Stimulated activated CD4-positive, alpha-beta T cell treated with anti-CD3 and anti-CD28 coated beads, TNF-alpha, amount 100 ng/mL, for 1 hour (primary cell): ENCODE data around the gene RNF157.

ENCODE experiments used
- DNase-seq, 3 donors: peaks; one replicate each; pipeline ENCODE4 v3.0.0-alpha.2; 2020; ENCODE audit warnings: low read depth in 3 of 3, low spot score in 1 of 3

The RNF157 gene

GRCh38 chr17:76125922-76126321, 114.4 kb downstream of the RNF157 start:
- DNase-seq, result no peak

GRCh38 chr17:76125391-76125675, 115.0 kb downstream of the RNF157 start:
- no peak for DNase-seq

GRCh38 chr17:76124582-76125390, 115.5 kb downstream of the RNF157 start:
- DNase-seq, result no peak

GRCh38 chr17:76123749-76124581, 116.3 kb downstream of the RNF157 start:
- DNase-seq, result no peak

DNA sequence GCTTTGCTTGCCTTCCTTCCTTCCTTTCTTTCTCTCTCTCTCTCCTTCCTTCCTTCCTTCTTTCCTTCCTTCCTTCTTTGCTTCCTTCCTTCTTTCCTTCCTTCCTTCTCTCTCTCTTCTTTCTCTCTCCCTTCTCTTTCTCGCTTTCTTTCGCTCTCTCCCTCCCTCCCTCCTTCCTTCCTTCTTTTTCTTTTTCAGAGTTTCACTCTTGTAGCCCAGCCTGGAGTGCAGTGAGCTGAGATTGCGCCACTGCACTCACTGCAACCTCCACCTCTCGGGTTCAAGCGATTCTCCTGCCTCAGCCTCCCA, 117.1 kb downstream of the RNF157 start:
- no peak for DNase-seq

DNA sequence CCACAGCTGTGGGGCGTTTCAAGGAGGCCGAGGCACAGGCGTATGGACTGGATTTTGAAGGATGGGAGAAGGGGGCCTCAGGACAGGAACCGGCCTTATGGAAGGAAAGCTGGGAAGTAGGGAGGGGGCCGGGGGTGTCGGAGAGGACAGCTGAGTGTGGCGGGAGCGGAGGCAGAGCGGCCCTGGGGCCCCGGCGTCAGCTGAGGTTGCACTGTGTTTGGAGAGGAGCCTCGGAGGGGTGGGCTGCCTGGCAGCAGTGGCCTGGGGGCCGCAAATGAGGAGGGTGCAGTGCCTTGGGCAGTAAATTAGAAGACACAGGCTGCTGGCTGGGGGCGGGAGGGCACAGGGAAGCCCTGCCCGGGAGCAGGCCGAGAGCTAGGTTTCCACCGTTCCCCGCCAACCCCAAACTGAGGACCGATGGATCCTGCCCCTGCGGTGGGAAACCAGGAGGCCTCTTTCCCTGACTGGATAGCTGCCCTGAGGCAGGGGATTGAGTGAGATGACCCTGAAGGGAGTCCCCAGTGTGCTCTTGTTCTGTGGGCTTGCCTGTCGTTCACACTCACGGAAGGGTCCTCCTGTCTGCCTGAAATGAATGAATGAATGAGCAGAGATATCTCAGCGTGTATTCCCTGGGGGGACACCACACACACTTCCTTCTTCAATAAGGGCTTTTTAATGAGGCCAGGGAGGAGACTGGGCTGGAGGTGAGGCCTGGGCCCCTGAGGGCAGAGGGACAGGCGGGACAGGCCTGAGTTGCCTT, 117.7 kb downstream of the RNF157 start:
- DNase-seq, result no peak

- DNase-seq, result no peak
Measured at GRCh38 chr17:76121932-76122430, 118.3 kb downstream of the RNF157 start.

DNA sequence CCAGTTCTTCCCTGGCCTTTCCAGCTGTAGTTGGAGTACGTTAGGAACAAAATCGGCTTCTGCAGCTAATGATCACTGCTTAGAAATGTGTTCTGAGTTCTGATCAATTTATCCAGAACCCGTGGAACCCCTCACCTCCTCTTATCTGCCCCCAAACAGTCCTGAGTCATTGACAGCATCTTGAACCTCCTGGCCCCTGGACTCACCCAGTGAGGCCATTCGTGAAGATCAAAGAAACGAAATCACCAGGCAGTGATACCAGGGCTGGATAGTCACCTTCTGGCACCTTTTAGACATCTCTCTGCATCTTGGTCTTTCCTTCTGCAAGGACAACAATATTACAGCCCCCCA, 119.7 kb downstream of the RNF157 start:
- no peak for DNase-seq

DNA sequence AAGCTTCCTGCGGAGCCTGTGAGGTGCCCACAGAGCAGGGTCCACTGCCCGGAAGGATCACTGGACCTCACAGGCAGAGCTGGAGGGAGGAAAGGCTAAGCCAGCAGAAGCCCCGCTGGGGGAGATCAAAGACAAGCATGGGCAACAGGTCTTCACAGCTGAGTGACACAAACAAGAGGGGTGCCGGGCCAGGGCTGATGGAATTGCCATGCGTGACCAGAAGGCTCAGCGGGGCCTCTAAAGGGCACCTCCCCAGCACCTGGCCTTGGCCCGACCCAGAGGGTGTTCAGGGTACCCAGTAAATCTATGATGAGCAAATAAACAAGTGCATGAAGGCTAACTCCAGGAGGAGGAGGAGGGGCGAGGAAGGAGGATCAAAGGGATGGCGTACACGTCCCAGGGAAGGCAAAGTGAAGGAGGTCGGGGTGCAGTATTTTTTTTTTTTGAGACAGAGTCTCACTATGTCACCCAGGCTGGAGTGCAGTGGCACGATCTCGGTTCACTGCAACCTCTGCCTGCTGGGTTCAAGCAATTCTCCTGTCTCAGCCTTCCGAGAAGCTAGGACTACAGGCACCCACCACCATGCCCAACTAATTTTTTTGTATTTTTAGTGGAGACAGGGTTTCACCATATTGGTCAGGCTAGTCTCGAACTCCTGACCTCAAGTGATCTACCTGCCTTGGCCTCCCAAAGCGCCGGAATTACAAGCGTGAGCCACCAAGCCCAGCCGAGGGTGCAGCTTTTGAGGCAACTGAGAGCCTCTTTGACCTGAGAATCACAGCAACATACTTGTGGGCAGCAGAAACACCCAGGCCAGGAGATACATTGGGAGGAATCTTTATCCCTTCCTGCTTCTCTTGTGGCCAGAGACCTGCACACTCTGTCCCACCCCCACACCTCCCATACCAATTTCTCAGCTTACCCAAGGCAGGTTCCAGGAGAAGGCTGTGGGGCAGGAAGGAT, 120.6 kb downstream of the RNF157 start:
- no peak for DNase-seq

GRCh38 chr17:76115138-76115754, 125.0 kb downstream of the RNF157 start:
- DNase-seq, result no peak

DNA sequence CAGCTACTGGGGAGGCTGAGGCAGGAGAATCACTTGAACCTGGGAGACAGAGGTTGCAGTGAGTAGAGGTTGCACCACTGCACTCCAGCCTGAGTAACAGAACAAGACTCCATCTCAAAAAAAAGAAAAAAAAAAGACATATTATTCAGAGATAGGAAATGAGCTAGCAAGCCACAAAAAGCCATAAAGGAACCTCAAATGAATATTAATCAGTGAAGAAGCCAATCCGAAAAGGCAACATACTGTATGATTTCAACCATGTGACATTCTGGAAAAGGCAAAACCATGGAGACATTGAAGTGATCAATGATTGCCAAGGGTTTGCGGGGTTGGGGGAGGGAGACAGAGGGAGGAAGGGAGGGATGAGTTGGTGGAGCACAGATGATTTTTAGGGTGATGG, 128.3 kb downstream of the RNF157 start:
- DNase-seq, result no peak

DNA sequence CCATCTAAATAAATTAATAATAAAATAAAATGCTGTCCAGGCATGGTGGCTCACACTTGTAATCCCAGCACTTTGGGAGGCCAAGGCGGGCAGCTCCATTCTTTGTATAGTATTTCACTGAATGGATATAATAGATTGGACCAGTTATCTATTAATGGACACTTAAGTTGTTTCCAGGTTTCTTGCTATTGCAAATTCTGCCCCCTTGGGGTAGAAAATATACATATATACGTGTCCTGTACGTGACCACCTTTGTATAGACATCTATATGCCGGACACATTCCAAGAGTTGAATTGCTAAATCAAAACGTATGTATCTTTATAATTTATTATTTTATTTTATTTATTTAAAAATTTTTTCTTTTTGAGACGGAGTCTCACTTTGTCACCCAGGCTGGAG, 132.8 kb downstream of the RNF157 start:
- no peak for DNase-seq

- no peak for DNase-seq
Measured at GRCh38 chr17:76106703-76107102, 133.6 kb downstream of the RNF157 start.

- DNase-seq, result no peak
Measured at GRCh38 chr17:76104896-76105231, 135.4 kb downstream of the RNF157 start.

DNA sequence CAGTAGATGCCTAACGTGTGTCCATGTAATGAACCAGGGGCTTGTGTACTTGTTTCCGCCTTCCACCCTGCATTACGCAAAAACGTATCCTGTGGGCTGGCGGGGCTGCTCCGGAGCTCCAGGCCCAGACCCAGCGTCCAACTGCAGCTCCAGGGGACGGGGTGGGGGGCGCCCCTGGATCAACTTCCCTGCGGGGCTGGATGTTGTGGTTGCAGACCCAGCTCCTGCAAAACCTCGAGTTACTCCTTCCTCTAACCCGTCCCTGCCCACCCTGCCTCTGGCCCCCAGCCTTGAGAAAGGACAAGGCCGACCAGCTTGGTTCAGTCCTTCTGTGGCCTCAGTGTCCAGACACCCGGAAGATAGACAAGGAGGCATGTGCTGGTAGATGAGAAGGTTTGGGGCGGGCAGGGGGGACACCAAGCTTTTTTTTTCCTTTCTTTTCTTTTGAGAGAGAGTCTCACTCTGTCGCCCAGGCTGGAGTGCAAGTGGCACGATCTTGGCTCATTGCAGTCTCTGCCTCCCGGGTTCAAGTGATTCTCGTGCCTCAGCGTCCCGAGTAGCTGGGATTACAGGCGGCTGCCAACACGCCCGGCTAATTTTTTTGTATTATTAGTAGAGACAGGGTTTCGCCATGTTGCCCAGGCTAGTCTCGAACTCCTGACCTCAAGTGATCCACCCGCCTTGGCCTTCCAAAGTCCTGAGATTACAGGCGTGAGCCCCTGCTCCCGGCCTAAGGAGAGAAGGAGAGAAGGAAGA, 136.0 kb downstream of the RNF157 start:
- DNase-seq, result no peak

DNA sequence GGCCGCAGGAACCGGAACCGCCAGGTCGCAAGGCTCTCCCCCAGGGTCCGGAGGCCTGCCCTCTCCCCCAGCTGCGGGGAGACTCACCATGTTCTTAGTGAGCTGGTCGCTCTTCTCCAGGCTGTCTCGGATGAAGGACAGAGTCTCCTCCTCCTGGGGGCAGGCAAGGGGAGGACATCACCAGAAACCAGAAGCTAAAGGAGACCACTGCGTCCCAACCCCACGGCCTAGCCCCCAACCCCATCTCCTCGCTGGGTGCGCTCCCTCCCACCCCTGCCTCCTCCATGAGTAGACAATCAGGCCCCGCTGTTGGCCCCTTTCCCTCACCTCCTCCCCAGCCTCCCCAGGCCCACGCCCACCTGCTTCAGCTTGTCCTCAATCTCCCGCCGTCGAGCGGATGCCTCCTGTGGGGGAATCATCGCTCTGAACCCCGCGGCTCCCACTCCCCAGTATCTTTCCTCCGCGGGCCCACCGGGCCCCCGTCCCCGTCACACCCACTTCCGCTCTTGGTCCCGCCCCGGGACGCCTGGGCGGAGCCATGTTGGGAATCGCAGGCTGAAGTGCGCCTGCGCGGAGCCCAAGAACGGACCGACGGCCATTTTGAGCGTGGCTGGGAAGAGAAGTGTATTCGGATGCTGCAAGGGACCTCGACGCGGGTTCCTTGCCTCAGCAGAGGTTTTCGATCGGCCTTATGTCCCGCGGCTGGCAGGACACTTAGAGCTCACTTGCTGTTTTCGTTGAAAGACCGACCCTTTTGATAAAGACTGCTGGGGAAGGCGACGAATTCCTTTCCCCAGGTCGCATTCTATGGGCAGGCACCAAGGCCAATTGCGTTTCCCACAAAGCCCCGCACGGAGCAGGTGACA, 136.8 kb downstream of the RNF157 start, which contains the start of gene EXOC7:
TSS of gene EXOC7 (minus strand) at position 514 of the 866 bp plus-strand sequence. CDS start at position 419, 95 bp downstream.
- peak; percentile 84 to 92 (median 87) for DNase-seq

- no peak for DNase-seq
Measured at GRCh38 chr17:76102944-76103273, 137.4 kb downstream of the RNF157 start.

DNA sequence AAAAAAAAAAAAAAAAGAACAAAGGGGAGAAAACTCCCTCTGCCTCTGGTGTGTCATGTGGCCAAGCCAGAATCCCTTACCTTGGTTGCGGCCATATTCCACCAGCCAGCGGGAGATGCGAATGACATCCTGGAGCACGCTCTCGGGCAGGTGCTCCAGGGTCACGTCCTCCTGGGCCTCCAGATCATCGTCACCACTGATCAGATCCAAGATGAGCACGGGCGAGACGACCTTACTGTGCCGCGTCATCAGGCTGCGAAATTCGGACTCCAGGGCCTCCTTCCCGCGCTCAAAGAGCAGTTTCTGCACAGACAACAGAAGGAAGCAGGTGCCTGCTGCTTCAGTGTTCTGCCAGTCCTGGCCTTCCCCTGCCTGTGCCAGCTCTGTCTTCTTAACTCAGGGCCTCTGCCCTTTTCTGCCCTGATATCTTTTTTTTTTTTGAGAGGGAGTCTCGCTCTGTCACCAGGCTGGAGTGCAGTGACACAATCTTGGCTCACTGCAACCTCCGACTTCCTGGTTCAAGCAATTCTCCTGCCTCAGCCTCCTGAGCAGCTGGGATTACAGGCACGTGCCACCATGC, 142.5 kb downstream of the RNF157 start:
- no peak for DNase-seq
